ENCODE data around the gene ARHGDIG. TPM values are rescaled to one million over a fixed set of nuclear protein-coding genes. Genes with fewer than 3 reads are reported as not detected.
"Not testable (repeated sequence)": the region's sequence is repeated elsewhere in the genome, so short reads cannot be mapped to it uniquely, and the experiment has no call there.

ARHGDIG gene
- total RNA-seq, 3 donors from 2014 or later: not detected

GRCh38 chr16:331181-331814, 50.9 kb downstream of the ARHGDIG start:
- ATAC-seq; DNase-seq; H3K4me3 Mint-ChIP-seq; H3K27me3 Mint-ChIP-seq (ENCODE audit: low read depth); H3K36me3 Mint-ChIP-seq (ENCODE audit: insufficient read depth); H3K9me3 Mint-ChIP-seq: not testable (repeated sequence)
- peaks cover 65% of the 10 kb centered on the region for H3K4me1 Mint-ChIP-seq (ENCODE audit: low read depth)

Other genes with a start within 250 kb of the ARHGDIG start
- gene POLR3K, start 227.0 kb upstream of the ARHGDIG start, total RNA-seq: 10 to 100 TPM; 80.8 to 89.5 (median 87.9) TPM
- gene SNRNP25, start 226.8 kb upstream of the ARHGDIG start, total RNA-seq: 10 to 100 TPM; 49.5 to 69.4 (median 66.1) TPM
- under 1 TPM; 0.46 to 0.73 (median 0.63) TPM for gene RHBDF1, start 208.0 kb upstream of the ARHGDIG start, total RNA-seq
- gene MPG, start 202.4 kb upstream of the ARHGDIG start, total RNA-seq: 10 to 100 TPM; 32.7 to 39.8 (median 37.3) TPM
- gene NPRL3, start 141.9 kb upstream of the ARHGDIG start, total RNA-seq: 10 to 100 TPM; 48.1 to 60.0 (median 55.9) TPM
- gene HBZ, start 127.9 kb upstream of the ARHGDIG start, total RNA-seq: under 1 TPM; 0.38 to 0.45 (median 0.43) TPM
- gene HBM, start 114.6 kb upstream of the ARHGDIG start, total RNA-seq: not detected
- not detected for gene HBA2, start 107.7 kb upstream of the ARHGDIG start, total RNA-seq
- 1 to 10 TPM; 1.8 to 2.3 (median 2.3) TPM for gene HBA1, start 103.9 kb upstream of the ARHGDIG start, total RNA-seq
- 1 to 10 TPM in 1 of 3 donors, under 1 TPM in 2; 0.43 to 1.6 (median 0.48) TPM for gene HBQ1, start 100.1 kb upstream of the ARHGDIG start, total RNA-seq
- gene LUC7L, start 51.1 kb upstream of the ARHGDIG start, total RNA-seq: 10 to 100 TPM; 76.0 to 82.0 (median 76.2) TPM
- 10 to 100 TPM; 14.5 to 19.3 (median 17.3) TPM for gene FAM234A, start 45.8 kb upstream of the ARHGDIG start, total RNA-seq
- under 1 TPM in 1 of 3 donors, not detected in 2; 0.18 TPM for gene RGS11, start 4.6 kb upstream of the ARHGDIG start, total RNA-seq
- gene PDIA2, start 2.6 kb downstream of the ARHGDIG start, total RNA-seq: not detected
- 10 to 100 TPM; 34.1 to 40.4 (median 35.4) TPM for gene AXIN1, start 72.1 kb downstream of the ARHGDIG start, total RNA-seq
- 100 to 1,000 TPM; 124 to 136 (median 128) TPM for gene MRPL28, start 89.9 kb downstream of the ARHGDIG start, total RNA-seq
- gene PGAP6, start 101.4 kb downstream of the ARHGDIG start, total RNA-seq: 10 to 100 TPM; 33.4 to 39.1 (median 34.0) TPM
- gene NME4, start 116.6 kb downstream of the ARHGDIG start, total RNA-seq: 10 to 100 TPM; 46.1 to 78.9 (median 52.7) TPM
- 10 to 100 TPM; 16.9 to 19.1 (median 17.8) TPM for gene DECR2, start 121.3 kb downstream of the ARHGDIG start, total RNA-seq
- gene RAB11FIP3, start 145.1 kb downstream of the ARHGDIG start, total RNA-seq: 10 to 100 TPM; 28.2 to 31.3 (median 28.8) TPM
- gene CAPN15, start 247.1 kb downstream of the ARHGDIG start, total RNA-seq: 100 to 1,000 TPM; 134 to 164 (median 153) TPM

Data from activated T-cell treated with anti-CD3 and anti-CD28 coated beads, Interleukin-2, amount 50 U/mL, for 4 hours (primary cell).